ENCODE results near the gene OTUB1. TPM values are rescaled to one million over a fixed set of nuclear protein-coding genes. Genes with fewer than 3 reads are reported as not detected.

OTUB1 gene
- total and polyA plus RNA-seq, 2 of the 13 experiments (the other 11 are each of a cell fraction or from before 2014, with no cell fraction given) = 58.8 to 130 TPM

DNA sequence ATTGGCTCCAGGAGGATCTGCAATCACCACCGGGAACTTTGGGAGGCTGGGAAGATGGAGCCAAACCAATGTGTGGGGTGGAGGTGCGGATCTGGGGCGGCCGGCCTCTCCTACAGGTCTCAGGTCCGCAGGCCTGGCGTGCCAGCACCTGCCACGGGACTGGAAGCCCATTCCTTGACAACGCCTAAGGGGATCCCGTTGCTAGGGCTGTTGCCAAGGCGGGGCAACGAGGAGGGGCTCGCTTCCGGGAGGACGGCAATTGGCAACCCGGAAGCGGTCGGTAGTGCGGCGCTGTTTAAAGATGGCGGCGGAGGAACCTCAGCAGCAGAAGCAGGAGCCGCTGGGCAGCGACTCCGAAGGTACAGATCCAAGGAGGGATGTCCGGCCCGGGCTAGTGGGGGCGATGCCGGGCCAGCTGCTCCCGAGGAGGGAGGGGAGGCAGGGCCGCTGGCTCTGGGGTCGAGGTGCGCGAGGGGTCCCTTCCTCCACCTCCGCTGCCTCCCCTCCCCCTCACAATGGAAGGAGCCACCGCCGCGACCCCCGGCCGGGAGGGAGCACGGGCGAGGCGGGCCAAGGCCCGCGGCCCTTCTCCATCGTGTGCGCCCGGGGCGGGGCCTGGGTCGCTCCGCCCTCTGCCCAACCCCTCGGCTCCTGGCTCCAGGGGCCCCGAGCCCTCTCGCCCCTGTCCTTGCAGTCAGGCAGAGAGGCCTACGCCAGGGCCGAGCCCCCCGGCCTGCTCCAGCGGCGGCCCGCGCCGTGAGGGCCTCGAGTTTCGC lies at the start of gene OTUB1 (continued):
- TF ChIP-seq, protein P1, sequence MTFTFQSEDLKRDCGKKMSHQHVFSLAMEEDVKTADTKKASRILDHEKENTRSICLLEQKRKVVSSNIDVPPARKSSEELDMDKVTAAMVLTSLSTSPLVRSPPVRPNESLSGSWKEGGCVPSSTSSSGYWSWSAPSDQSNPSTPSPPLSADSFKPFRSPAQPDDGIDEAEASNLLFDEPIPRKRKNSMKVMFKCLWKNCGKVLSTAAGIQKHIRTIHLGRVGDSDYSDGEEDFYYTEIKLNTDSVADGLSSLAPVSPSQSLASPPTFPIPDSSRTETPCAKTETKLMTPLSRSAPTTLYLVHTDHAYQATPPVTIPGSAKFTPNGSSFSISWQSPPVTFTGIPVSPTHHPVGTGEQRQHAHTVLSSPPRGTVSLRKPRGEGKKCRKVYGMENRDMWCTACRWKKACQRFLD (CRISPR knock-in tag; IDR thresholded peaks at IDR 0.05; ENCODE audit: borderline replicate concordance) = peak; percentile 80; the same call in 1 of the 2 replicates
- TF ChIP-seq, protein P2, sequence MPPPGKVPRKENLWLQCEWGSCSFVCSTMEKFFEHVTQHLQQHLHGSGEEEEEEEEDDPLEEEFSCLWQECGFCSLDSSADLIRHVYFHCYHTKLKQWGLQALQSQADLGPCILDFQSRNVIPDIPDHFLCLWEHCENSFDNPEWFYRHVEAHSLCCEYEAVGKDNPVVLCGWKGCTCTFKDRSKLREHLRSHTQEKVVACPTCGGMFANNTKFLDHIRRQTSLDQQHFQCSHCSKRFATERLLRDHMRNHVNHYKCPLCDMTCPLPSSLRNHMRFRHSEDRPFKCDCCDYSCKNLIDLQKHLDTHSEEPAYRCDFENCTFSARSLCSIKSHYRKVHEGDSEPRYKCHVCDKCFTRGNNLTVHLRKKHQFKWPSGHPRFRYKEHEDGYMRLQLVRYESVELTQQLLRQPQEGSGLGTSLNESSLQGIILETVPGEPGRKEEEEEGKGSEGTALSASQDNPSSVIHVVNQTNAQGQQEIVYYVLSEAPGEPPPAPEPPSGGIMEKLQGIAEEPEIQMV (CRISPR knock-in tag; IDR thresholded peaks at IDR 0.05; ENCODE audit: low read depth) = no peak; the same call in none of the 2 replicates
- TF ChIP-seq RORA (CRISPR knock-in tag; IDR thresholded peaks at IDR 0.05) (no peak), ZNF7 (CRISPR knock-in tag; IDR thresholded peaks at IDR 0.05) (peak; percentile 4; the same call in 1 of the 2 replicates), ZNF660 (CRISPR knock-in tag; IDR thresholded peaks at IDR 0.05; ENCODE audit: borderline replicate concordance, low read depth) (no peak), ELF4 (CRISPR knock-in tag; IDR thresholded peaks at IDR 0.05; ENCODE audit: borderline replicate concordance) (peak; percentile 88; the same call in 1 of the 2 replicates), ZNF782 (CRISPR knock-in tag; IDR thresholded peaks at IDR 0.05; ENCODE audit: borderline replicate concordance) (peak; percentile 11; the same call in 1 of the 2 replicates)
- TF ChIP-seq, protein P3, sequence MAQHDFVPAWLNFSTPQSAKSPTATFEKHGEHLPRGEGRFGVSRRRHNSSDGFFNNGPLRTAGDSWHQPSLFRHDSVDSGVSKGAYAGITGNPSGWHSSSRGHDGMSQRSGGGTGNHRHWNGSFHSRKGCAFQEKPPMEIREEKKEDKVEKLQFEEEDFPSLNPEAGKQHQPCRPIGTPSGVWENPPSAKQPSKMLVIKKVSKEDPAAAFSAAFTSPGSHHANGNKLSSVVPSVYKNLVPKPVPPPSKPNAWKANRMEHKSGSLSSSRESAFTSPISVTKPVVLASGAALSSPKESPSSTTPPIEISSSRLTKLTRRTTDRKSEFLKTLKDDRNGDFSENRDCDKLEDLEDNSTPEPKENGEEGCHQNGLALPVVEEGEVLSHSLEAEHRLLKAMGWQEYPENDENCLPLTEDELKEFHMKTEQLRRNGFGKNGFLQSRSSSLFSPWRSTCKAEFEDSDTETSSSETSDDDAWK (CRISPR knock-in tag; IDR thresholded peaks at IDR 0.05) = no peak
- TF ChIP-seq, protein P4, sequence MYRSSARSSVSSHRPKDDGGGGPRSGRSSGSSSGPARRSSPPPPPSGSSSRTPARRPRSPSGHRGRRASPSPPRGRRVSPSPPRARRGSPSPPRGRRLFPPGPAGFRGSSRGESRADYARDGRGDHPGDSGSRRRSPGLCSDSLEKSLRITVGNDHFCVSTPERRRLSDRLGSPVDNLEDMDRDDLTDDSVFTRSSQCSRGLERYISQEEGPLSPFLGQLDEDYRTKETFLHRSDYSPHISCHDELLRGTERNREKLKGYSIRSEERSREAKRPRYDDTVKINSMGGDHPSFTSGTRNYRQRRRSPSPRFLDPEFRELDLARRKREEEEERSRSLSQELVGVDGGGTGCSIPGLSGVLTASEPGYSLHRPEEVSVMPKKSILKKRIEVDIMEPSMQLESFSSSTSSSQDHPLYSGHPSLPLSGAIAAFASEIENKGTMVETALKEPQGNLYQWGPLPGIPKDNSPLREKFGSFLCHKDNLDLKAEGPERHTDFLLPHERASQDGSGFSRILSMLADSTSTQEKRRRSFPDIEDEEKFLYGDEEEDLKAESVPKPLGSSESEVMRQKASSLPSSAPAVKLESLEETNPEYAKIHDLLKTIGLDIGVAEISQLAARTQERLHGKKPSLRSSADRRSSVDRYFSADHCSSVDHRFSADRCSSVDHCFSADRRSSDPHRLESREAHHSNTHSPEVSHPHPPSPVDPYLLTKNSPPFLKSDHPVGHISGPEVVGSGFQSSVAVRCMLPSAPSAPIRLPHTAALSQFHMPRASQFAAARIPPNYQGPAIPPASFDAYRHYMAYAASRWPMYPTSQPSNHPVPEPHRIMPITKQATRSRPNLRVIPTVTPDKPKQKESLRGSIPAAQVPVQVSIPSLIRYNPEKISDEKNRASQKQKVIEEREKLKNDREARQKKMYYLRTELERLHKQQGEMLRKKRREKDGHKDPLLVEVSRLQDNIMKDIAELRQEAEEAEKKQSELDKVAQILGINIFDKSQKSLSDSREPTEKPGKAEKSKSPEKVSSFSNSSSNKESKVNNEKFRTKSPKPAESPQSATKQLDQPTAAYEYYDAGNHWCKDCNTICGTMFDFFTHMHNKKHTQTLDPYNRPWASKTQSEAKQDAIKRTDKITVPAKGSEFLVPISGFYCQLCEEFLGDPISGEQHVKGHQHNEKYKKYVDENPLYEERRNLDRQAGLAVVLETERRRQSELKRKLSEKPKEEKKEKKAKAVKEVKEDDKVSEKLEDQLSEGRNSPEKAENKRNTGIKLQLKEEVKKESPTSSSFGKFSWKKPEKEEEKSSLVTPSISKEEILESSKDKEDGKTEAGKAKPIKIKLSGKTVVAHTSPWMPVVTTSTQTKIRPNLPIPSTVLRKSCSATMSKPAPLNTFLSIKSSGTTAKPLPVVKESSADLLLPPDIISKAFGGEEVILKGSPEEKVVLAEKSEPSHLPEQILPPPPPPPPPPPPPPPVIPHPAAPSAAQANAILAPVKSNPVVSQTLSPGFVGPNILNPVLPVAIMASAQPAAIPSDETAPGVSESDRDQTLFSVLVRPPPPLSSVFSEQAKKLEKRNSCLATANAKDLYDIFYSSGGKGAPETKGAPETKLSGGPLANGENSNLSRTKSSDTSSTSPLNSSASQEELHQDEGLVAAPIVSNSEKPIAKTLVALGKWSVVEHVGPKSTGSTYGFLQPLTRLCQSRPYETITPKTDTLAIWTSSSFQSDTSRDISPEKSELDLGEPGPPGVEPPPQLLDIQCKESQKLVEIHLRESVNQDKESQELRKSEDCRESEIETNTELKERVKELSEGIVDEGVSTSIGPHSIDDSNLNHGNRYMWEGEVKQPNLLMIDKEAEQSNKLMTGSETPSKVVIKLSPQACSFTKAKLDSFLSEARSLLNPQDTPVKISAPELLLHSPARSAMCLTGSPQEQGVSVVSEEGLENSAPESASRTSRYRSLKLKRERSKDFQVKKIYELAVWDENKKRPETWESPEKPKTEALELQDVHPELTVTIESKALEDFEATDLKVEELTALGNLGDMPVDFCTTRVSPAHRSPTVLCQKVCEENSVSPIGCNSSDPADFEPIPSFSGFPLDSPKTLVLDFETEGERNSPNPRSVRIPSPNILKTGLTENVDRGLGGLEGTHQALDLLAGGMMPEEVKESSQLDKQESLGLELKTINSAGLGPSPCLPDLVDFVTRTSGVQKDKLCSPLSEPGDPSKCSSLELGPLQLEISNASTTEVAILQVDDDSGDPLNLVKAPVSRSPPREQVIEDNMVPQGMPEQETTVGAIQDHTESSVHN (CRISPR knock-in tag; IDR thresholded peaks at IDR 0.05) = no peak
- TF ChIP-seq, protein P5, sequence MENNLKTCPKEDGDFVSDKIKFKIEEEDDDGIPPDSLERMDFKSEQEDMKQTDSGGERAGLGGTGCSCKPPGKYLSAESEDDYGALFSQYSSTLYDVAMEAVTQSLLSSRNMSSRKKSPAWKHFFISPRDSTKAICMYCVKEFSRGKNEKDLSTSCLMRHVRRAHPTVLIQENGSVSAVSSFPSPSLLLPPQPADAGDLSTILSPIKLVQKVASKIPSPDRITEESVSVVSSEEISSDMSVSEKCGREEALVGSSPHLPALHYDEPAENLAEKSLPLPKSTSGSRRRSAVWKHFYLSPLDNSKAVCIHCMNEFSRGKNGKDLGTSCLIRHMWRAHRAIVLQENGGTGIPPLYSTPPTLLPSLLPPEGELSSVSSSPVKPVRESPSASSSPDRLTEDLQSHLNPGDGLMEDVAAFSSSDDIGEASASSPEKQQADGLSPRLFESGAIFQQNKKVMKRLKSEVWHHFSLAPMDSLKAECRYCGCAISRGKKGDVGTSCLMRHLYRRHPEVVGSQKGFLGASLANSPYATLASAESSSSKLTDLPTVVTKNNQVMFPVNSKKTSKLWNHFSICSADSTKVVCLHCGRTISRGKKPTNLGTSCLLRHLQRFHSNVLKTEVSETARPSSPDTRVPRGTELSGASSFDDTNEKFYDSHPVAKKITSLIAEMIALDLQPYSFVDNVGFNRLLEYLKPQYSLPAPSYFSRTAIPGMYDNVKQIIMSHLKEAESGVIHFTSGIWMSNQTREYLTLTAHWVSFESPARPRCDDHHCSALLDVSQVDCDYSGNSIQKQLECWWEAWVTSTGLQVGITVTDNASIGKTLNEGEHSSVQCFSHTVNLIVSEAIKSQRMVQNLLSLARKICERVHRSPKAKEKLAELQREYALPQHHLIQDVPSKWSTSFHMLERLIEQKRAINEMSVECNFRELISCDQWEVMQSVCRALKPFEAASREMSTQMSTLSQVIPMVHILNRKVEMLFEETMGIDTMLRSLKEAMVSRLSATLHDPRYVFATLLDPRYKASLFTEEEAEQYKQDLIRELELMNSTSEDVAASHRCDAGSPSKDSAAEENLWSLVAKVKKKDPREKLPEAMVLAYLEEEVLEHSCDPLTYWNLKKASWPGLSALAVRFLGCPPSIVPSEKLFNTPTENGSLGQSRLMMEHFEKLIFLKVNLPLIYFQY (CRISPR knock-in tag; IDR thresholded peaks at IDR 0.05; ENCODE audit: borderline replicate concordance) = no peak
